ENCODE data around the gene TERB2.
"Not testable (repeated sequence)": the region's sequence is repeated elsewhere in the genome, so short reads cannot be mapped to it uniquely, and the experiment has no call there.

Gene TERB2

DNA sequence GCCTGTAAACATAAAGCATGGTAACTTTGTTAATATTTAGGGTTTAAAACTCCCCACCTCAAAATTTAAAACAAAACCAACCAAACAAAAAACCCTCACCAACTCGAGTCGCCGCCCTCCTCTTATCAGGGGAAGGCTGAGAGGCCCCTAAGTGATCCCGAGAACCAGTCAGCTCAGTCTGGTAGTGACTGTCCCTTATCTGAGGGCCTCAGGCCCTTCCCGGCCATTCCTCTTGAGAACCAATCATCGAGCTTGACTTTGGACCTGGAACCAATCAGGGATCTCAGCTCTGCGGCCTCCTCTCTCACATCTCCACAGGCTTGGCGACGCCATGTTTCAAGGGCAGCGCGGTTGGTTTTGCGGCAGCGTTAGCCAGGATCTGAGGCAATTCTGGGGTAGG is at the start of gene TERB2:
Gene TERB2, plus strand, starts transcription at position 300 of the 400 bp plus-strand sequence. Its CDS starts 32 bp downstream, at position 332.
- DNase-seq: no peak

DNA sequence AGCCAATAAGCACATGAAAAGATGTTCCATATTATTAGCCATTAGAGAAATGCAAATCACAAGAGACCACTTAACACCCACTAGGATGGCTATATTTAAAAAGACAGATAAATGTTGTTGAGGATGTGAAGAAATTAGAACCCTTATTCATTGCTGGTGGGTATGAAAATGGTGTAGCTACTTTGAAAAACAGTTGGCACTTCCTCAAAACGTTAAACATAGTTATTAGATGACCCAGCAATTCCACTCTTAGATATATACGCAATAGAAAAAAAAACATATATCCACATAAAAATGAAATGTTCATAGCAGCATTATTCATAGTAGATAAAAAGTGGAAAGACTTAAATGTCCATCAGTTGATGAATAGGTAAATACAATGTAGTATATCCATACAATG is 47.1 kb upstream of the TERB2 start:
- no peak for DNase-seq

DNA sequence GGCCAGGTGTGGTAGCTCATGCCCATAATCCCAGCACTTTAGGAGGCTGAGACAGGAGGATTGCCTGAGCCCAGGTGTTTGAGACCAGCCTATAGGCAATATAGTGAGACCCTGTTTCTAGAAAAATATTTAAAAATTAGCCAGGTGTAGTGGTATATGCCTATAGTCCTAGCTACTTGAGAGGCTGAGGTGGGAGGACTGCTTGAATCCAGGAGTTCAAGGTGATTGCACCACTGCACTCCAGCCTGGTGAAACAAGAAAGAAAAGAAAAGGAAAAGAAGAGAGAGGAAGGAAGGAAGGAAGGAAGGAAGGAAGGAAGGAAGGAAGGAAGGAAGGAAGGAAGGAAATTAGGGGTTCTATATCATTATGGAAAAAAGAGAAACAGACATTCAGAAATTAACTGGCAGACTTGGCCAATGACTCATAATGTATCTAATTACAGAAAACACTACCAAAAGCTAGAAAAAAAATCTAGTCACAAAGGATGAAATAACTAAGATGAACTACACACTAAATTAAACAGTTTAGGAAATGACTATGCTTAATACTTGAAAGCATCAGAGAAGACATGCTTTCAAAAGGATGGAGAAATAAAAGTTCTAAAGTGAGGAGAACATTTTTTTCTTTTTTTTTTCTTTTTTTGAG is 45.4 kb upstream of the TERB2 start:
- DNase-seq: no peak

GRCh38 chr15:44912186-44912585 is 44.3 kb upstream of the TERB2 start:
- DNase-seq: not testable (repeated sequence)

- DNase-seq: not testable (repeated sequence)
Measured at GRCh38 chr15:44912974-44913448, 43.5 kb upstream of the TERB2 start.

DNA sequence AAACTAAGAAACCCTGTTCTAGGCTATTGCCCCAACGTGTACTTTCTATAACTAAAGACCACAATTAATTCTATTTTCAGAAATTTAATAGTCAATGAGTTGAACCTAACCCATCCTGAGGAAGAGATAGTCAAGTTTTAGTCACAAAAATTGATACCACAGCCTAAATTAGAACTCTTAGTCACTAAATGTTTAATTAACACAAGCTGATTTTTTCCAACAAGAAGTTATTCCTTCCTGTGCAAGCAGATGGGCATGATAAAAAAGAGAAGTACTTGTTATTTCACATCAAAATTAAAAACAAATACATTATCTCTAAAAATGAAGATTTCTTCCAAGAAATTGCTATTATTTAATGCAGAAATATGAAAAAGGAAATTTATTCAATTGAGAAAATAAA is 38.4 kb upstream of the TERB2 start:
- no peak for DNase-seq

- DNase-seq: not testable (repeated sequence)
Measured at GRCh38 chr15:44928658-44929057, 27.8 kb upstream of the TERB2 start.

DNA sequence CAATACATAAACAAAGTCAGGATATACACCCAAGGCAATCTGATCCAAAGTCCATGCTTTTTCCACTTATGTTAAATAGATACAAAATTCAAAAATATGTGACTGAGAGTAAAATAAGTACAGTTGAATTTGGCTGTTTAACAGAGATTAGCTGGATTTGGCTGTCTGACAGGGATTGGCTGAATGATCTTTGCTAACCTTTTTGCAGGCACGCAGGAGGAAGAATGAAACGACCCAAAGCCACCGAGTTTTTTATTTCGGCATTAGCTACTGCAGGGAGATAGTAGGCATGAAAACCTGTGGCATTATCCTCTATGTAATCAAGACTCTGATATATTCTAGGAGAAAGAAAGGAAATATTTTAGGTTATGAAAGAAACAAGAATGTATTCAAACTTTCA is 26.2 kb upstream of the TERB2 start:
- not testable (repeated sequence) for DNase-seq

- not testable (repeated sequence) for DNase-seq
Measured at GRCh38 chr15:44958302-44958701, 1.8 kb downstream of the TERB2 start.

GRCh38 chr15:44968475-44968874 is 12.0 kb downstream of the TERB2 start:
- no peak for DNase-seq

DNA sequence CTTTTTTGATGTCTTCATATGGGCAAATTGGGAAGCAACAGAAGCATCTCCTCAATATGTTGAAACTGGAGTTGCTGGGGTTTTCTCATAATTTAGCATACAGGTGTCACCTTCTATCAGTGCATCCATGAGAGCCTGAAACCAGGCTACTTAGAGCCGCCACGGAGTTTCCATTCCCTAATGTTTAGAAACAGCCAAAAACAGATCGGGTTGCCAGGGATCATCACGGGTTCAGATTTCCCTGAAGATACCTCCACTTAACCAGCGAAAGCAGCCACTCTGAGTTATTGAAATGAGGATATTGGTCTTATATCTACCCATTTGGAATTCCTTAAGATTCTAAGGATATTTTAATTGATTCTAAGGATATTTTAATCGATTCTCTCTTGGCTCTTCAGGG is 14.5 kb downstream of the TERB2 start:
- no peak for DNase-seq

DNA sequence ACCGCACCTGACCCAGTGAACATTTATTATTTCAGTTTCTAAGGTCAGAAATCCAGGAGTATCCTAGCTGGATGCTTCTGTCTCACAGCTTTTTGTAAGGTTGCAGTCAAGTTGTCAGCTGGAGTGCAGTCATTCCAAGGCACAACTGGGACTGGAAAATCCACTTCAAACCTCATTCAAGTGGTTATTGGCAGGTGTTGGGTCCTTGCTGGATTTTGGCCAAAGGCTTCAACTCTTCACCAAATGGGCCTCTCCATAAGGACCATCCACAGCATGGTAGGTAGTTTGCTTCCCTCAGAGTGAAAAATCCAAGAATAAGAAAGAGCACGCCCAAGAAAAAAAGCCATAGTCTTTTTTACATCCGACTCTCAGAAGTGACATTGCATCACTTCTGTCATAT is 19.7 kb downstream of the TERB2 start:
- DNase-seq: not testable (repeated sequence)

- DNase-seq: not testable (repeated sequence)
Measured at GRCh38 chr15:44977781-44978180, 21.3 kb downstream of the TERB2 start.

- not testable (repeated sequence) for DNase-seq
Measured at GRCh38 chr15:44979617-44980339, 23.3 kb downstream of the TERB2 start.

- not testable (repeated sequence) for DNase-seq
Measured at GRCh38 chr15:44984144-44984543, 27.7 kb downstream of the TERB2 start.

DNA sequence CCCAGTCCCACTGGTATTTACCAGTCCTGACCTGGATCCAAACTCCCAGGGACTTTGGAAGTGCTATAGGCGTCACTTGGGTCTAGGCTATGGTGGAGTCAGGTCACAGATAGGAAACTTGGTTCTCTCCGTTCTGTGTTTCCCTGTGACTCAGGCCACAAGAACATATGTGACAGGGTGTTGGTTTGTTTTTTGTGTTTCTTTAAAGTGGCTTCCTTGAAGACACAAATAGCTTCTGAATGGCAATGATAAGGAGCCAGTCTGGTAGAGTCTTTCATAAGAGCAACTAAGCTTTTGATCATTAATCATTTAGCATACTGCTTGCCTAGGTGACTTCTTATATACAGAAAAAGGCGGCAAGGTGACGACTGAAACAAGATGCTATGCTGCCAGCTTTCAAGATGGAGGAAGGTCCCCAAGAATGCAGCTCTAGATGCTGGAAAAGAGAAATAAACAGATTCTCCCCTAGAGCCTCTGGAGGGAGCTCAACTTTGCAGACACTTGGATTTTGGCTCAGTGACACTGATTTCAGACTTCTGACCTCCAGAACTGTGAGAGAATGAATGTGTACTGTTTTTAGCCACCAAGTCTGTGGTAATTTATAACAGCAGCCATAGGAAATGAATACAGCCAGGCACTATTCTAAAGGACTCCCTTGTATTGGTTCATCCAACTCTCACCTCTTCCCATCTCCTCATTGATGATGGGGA is 30.0 kb downstream of the TERB2 start:
- DNase-seq: not testable (repeated sequence)

DNA sequence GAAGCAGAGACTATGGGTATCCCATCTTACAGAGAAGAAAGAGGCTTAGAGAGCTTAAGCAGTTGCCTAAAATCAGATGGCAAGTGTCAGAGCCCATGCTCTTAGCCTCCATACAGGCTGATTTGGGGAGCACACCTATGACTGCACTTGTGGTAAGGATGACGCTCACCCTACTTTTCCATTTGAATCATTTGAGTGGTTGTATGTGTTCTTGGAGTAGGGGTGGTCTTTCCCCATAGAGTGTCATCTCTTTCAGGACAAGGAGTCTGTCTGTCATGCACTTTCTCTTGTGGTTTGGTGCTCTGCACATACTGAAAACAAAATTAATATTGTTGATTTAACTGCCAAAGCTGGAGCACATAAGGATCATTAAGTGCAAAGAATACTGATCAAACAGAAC is 31.2 kb downstream of the TERB2 start:
- DNase-seq: not testable (repeated sequence)

- not testable (repeated sequence) for DNase-seq
Measured at GRCh38 chr15:44988184-44988869, 31.8 kb downstream of the TERB2 start.

- not testable (repeated sequence) for DNase-seq
Measured at GRCh38 chr15:44988870-44989219, 32.4 kb downstream of the TERB2 start.

DNA sequence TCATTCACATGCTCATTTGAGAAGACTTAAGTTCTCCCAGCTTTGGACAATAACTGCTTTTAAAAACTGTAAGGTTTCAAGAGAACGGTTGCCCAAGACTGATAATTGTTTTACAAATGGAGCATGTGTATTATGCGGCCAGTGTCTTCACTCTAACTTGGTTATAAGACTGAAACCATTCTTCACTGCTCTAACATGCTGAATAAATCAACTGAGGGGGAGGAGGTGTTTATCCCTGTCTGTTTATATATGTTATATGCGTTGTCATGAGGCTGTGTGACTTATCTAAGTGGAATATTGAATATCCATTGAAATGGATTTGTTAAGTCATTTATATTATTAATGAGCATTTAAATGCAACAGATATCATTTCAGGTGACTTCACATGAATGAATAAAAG is 41.1 kb downstream of the TERB2 start:
- DNase-seq: not testable (repeated sequence)

GRCh38 chr15:44999105-44999504 is 42.6 kb downstream of the TERB2 start:
- DNase-seq: no peak

DNA sequence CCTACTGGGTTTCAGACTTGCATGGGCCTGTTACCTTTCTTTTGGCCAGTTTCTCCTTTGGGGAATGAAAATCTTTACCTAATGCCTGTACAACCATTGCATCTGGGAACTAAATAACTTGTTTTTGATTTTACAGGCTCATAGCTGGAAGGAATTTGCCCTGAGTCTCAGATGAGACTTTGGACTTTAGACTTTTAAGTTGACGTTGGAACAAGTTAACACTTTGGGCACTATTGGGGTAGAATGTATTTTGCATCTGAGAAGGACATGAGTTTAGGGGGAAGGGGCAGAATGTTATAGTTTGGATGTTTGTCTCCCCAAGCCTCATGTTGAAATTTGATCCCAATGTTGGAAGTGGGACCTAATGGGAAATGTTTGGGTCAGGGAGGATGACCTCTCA is 44.7 kb downstream of the TERB2 start:
- not testable (repeated sequence) for DNase-seq

All from SW 1271 (cell line).